Lower leg skin (tissue), 4 donors: Measurements from ENCODE around the gene ABR. TPM values are rescaled to one million over a fixed set of nuclear protein-coding genes. Genes with fewer than 3 reads are reported as not detected.

Source experiments
- DNase-seq, 2 donors: peaks; one replicate each; pipeline ENCODE4 v3.0.0-alpha.2; 2019; ENCODE audit warnings: low spot score in 2 of 2
- H3K4me3 ChIP-seq: fragments of 200-600 bp; sonication (generic); 2 replicates; pipeline ENCODE4 v1.5.1; 2017; ENCODE audit warnings: mild to moderate bottlenecking, low read depth; ENCODE audit not compliant: poor library complexity, severe bottlenecking
- POLR2A ChIP-seq, 2 donors: fragments of 450-650 bp; IDR thresholded peaks; one replicate each; pipeline ENCODE4 v1.6.1; 2016 to 2017; ENCODE audit warnings: antibody characterized with exemption in 2 of 2, mild to moderate bottlenecking in 1 of 2, moderate library complexity in 1 of 2
- WGBS, 2 donors: methylation state at CpG; one replicate each; pipeline ENCODE4 v1.1.5; 2018; 5-methylcytosine and 5-hydroxymethylcytosine counted together
- intact Hi-C: fragments of 100-400 bp; cut with DNase I; formaldehyde crosslinking; loops from one replicate; pipeline ENCODE4 v1.15.0; 2023; ENCODE audit warnings: low total_unique reads
- total RNA-seq, 4 donors: library from RNA; depleted of rRNA; stranded (reverse); fragments of >200 nt; gene quantifications; one replicate each; pipeline ENCODE4 v1.1.0, GENCODE V29; 2016
- TF ChIP-seq, protein P1 (sequence below), 3 donors: fragments of 450-650 bp; IDR thresholded peaks; one replicate each; pipeline ENCODE4 v1.5.1; 2016; ENCODE audit warnings: antibody characterized with exemption in 3 of 3, mild to moderate bottlenecking in 3 of 3, moderate library complexity in 2 of 3

Gene ABR
- total RNA-seq, 4 donors from 2014 or later, result 60.9 to 98.8 (median 88.3) TPM

DNA sequence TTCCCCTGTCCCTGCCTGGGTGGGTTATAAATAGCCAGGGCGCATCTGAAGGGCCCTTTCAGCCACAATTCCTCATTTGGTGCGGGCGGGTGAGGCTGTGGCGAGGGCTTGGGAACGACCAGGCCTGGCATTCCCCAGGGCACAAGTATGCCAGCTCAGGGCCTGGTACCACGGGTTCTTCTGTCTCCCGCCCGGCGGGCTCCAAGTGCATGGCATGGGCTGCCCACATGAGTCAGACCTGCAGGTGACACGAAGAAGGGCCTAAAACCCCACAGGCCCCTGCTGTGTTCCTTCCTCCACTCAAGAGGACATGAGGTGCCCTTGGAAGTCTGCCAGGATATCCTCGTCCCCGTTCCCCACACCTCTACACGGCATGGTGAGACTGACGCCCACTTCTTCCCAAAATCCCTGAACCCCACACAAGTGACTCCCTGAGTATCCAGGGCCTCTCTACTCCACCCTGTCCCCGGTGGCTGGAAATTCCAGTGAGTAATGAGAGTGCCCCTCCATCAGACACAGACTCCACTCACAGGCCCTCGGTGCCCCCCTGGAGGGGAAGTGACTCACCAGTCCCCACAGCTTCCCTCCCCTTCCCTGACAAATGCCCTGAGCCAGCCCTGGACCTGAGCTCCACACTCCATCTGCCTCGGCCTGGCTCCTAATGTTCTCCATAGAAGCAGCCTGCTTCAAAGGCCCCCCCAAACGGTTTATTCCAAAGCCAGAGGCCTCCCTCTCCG lies 68.8 kb downstream of the ABR start:
- WGBS, 2 donors, result 41 to 58% methylated on average over 18 to 19 of the region's 19 CpGs
- intact Hi-C loops, result no loop called here
- no peak overlapping the region for H3K4me3 ChIP-seq
- DNase-seq, result peak in 1 of 2 donors; percentile 94
- TF ChIP-seq POLR2A (IDR thresholded peaks at IDR 0.05), result no peak
- TF ChIP-seq, protein P1, sequence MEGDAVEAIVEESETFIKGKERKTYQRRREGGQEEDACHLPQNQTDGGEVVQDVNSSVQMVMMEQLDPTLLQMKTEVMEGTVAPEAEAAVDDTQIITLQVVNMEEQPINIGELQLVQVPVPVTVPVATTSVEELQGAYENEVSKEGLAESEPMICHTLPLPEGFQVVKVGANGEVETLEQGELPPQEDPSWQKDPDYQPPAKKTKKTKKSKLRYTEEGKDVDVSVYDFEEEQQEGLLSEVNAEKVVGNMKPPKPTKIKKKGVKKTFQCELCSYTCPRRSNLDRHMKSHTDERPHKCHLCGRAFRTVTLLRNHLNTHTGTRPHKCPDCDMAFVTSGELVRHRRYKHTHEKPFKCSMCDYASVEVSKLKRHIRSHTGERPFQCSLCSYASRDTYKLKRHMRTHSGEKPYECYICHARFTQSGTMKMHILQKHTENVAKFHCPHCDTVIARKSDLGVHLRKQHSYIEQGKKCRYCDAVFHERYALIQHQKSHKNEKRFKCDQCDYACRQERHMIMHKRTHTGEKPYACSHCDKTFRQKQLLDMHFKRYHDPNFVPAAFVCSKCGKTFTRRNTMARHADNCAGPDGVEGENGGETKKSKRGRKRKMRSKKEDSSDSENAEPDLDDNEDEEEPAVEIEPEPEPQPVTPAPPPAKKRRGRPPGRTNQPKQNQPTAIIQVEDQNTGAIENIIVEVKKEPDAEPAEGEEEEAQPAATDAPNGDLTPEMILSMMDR (IDR thresholded peaks at IDR 0.05), result no peak

DNA sequence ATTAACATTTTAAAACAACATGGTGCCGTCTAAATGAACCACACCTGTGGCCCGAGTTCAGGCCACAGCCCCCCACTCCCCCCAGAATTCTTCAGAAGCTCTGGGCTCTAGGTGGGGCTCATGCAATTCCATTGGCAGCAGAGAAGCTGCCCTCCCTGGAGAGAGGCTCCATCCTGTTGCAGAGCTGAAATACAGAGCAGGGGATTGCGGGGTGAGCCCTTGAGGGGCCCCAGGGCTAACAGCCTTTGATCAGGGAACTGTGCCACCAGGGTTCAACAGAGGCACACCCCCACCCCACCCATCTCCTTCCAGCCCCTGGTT lies 69.3 kb downstream of the ABR start:
- DNase-seq, result no peak
- intact Hi-C loops, result no loop called here
- no peak overlapping the region for H3K4me3 ChIP-seq
- TF ChIP-seq POLR2A (IDR thresholded peaks at IDR 0.05), result no peak
- TF ChIP-seq, protein P1 (IDR thresholded peaks at IDR 0.05), result no peak
- 37 to 45% methylated on average over 3 of the region's 3 CpGs for WGBS, 2 donors

DNA sequence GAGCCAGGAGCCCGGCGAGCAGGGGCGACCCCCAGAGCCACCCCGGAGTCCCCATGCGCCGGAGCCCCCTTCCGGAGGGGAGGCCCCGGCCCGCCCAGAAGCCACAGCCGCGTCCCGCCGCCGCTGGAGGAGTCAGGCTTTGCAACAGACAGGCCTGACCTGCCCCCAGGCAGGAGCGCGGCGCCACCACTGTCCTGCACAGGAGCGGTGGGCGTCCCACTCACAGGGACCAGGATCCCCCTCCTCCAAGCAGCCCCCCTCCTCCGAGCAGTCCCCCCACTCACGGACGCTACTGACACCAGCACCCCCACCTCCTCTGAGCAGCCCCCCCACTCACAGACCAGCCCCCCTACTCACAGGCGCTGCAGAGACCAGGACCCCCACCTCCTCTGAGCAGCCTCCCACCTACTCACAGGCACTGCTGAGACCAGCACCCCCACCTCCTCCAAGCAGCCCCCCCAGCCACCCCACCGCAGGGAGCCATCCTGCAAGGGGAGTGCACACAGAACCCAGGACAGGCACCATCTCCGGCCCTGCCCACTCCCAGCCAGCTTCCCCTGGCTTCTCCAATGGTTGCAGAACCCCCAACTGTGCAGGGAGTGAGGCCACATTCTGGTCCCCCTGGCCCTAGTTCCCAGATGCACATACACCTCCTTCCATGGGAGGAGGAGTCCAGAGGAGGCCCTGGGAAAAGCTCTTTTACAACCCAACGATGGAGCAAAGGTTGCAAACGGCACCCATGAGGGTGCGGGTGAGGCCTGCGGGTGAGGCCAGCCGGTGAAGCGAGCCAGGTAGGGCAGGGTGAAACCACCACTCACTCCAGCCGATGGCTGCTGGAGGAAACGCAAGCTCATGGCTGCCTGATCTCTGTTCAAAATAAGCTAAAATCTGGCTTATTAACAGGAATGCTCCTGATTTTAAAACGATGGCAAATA lies 69.9 kb downstream of the ABR start:
- intact Hi-C loops, result no loop called here
- peak overlapping the region; percentile 60 for H3K4me3 ChIP-seq
- TF ChIP-seq, protein P1 (IDR thresholded peaks at IDR 0.05), result no peak
- no peak for TF ChIP-seq POLR2A (IDR thresholded peaks at IDR 0.05)
- 16 to 33% methylated on average over 13 to 28 of the region's 34 CpGs for WGBS, 2 donors
- DNase-seq, result no peak

- H3K4me3 ChIP-seq, result peak overlapping the region; percentile 60
- WGBS, 2 donors, result 0 to 2% methylated on average over 28 to 31 of the region's 103 CpGs
- TF ChIP-seq, protein P1 (IDR thresholded peaks at IDR 0.05), result no peak
- TF ChIP-seq POLR2A (IDR thresholded peaks at IDR 0.05), result no peak
- intact Hi-C loops, result no loop called here
- peak in 1 of 2 donors; percentile 91 for DNase-seq
Measured at GRCh38 chr17:1108765-1109605, 70.8 kb downstream of the ABR start.

DNA sequence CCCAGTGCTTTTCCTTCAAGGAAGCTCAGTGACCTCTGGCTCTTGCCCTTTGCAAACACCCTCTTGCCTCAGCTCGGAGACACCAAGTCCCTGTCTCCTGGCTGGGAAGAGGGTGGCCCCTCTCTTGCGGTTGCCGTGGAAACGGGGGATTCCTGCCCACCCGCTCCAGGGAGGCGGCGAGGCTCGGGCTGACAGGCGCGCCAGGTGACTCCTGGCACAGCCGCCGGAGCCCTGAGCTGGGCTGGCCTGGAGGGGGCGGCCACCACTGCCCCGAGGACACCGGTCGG lies 71.4 kb downstream of the ABR start:
- H3K4me3 ChIP-seq, result peak overlapping the region; percentile 60
- 0 to 10% methylated on average over 1 to 2 of the region's 16 CpGs for WGBS, 2 donors
- DNase-seq, result no peak
- TF ChIP-seq POLR2A (IDR thresholded peaks at IDR 0.05), result no peak
- TF ChIP-seq, protein P1 (IDR thresholded peaks at IDR 0.05), result no peak
- intact Hi-C loops, result no loop called here
